KOPT-K1 (cell line): ENCODE measurements around the gene FSTL5.
"Not testable (repeated sequence)": the region's sequence is repeated elsewhere in the genome, so short reads cannot be mapped to it uniquely, and the experiment has no call there.

Experiments
- H3K27ac ChIP-seq: fragments of 200-600 bp; sonication (generic); 2 replicates; pipeline ENCODE4 v1.5.1; 2016; ENCODE audit warnings: antibody characterized with exemption, mild to moderate bottlenecking, low read depth, low read length; ENCODE audit not compliant: poor library complexity, severe bottlenecking
- H3K36me3 ChIP-seq: fragments of 200-600 bp; sonication (generic); 2 replicates; pipeline ENCODE4 v1.5.1; 2017; ENCODE audit warnings: antibody characterized with exemption, mild to moderate bottlenecking, low read length, moderate library complexity; ENCODE audit not compliant: insufficient read depth
- H3K9me3 ChIP-seq: fragments of 200-600 bp; sonication (generic); 2 replicates; pipeline ENCODE4 v1.5.1; 2017; ENCODE audit warnings: antibody characterized with exemption, low read length, mild to moderate bottlenecking; ENCODE audit not compliant: insufficient read depth, poor library complexity, severe bottlenecking

Gene FSTL5

DNA sequence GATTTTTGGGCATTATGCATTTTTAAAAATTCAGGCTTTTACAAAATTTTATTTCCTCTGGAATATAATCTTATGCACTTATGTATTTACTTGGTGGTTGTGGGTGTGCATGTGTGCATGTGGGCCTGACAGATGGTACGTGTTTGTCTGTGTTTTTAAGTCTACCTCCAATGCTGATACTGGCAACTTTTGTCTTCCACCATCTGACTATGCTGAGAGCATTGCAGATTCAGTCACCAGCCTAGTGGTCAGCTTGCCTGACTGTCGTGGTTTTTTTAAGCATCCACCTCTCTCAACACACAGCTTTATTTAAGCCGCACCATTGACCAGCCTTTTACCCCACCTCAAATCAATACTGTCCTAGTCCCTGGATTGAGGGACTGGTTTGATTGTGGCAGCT, 37.1 kb downstream of the FSTL5 start:
- no peak overlapping the region for H3K27ac ChIP-seq
- H3K36me3 ChIP-seq: no peaks in the 10 kb centered on the region
- no peaks in the 10 kb centered on the region for H3K9me3 ChIP-seq

DNA sequence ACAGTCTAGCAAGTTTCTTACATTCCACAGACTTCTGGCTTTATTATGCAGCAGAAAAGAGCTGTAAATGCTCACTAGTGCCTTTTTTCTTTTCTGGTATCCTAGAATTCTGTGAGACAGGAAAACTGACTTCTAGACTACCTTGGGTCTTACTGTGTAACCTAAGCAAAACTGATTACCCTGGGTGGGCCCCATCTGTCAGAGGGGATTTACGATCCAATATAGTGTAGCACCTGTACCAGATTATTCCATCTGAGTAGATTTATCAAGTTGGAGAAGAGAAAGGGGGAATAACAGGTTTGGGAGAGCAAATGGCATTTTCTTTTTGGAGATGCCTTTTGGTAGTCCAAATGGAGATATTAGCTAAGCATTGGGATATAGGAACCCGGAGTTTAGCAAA, 46.7 kb downstream of the FSTL5 start:
- H3K27ac ChIP-seq: no peak overlapping the region
- H3K9me3 ChIP-seq: no peaks in the 10 kb centered on the region
- no peaks in the 10 kb centered on the region for H3K36me3 ChIP-seq

DNA sequence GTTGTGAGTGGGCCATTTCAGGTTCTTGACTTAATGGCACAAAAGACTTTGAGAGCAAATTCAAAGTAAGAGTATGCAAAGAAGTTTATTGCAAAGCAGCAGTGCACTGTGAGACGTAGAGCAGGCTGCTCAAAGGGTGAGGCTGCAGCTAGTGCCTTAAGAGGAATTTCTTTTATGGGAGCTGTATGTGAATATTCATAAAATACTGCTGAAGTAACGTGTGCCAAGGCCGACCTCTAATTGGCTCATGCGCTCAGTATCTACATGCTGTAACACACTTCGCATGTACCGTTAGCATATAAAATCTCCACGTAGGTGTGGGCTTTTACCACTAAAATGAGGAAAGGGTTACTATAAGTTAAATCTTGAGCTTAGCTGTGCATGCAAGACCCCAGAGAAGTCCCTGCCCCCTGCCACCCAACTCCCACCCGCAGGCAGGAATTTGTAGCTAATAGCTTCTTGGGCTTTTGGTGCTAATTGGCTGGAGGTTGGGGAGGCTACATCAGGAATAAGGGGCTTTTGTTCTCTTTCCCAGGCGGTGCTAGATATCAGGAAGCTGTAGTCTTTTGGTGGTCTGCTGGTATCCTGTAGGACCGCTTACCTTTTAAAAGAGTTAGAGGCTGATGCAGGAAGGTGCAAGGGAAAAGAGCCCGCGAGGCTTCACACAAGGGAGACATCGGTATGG, 47.6 kb downstream of the FSTL5 start:
- Histone ChIP-seq H3K9me3 (no peaks in the 10 kb centered on the region), H3K27ac (no peak overlapping the region), H3K36me3 (no peaks in the 10 kb centered on the region)

DNA sequence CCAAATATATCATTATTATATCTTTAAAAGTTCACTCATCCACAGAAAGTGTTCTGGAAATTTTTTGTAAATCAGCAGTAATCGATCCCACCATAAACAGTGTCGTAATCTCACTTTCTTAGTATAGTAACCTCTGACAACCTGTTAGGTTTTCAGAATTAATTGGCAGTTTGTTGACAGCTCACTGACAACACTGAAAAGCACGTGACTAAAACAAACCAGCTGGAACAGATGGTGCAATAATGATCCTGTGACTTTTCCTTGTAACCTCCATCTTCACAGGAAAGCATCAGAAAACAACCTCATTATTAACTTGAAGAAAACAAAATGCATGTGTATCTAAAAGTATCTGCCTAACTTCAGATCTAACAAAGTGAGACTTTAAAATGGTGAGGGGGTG, 48.5 kb downstream of the FSTL5 start:
- Histone ChIP-seq H3K27ac (no peak overlapping the region), H3K9me3 (no peaks in the 10 kb centered on the region)

DNA sequence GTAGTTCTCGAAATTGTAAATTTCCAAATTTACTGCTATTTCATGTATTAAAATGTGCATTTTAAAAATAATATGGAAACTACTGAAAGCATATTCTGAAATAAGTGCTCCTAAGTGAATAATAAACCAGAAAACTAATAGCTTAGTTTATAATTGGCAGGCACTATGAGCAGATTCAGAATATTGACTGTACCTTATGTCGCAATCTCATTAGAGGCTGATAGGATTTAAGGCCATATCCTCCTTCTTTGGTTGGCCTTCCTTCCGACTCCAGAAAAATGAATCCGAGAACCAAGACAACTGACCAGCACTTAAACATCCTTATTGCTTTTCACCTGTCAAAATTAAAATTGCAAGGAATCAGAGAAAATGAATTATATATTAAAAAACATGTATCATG, 52.7 kb downstream of the FSTL5 start:
- Histone ChIP-seq H3K9me3 (no peaks in the 10 kb centered on the region), H3K27ac (no peak overlapping the region), H3K36me3 (no peaks in the 10 kb centered on the region)

More for the DNA sequence above, 48.5 kb downstream of the FSTL5 start:
- H3K36me3 ChIP-seq: no peaks in the 10 kb centered on the region

DNA sequence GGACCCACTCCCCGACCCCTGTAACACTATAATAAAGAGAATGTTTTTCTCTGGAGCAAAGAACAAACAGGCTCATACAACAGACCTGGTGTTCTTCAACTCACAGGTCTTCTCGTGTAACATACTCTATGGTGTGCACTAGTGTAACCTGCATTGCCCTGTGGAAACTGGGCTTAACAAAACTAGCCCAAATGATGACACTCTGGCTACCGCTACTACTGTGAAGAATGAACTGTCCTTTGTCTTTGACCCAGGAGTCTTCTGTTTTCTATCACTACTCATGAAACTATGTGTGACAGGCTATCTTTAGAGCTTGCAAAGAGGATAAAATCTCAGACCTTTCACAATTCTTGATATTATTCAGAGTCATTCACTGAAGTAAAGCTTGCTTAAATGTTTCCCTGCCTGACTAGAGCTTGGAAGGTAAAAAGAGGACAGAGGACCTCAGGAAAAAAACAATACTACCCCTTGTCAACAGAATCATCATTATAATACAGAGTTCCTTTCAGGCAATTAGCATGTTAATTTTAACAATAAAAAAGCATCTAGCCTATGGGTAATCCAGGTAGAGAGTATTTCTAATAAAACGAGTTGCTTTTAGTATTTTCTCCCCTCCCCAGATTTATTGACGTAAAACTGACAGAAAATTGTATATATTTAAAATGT, 59.2 kb downstream of the FSTL5 start:
- H3K27ac ChIP-seq: no peak overlapping the region
- H3K9me3 ChIP-seq: no peaks in the 10 kb centered on the region
- no peaks in the 10 kb centered on the region for H3K36me3 ChIP-seq

DNA sequence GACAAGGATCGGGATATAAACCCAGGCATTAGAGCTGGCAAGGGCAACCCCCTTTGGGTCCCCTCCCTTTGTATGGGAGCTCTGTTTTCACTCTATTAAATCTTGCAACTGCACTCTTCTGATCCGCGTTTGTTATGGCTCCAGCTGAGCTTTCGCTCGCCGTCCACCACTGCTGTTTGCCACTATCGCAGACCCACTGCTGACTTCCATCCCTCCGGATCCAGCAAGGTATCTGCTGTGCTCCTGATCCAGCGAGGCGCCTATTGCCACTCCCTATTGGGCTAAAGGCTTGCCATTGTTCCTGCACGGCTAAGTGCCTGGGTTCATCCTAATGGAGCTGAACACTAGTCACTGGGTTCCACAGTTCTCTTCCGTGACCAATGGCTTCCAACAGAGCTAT, 59.9 kb downstream of the FSTL5 start:
- H3K27ac ChIP-seq, H3K9me3 ChIP-seq, H3K36me3 ChIP-seq: not testable (repeated sequence)

DNA sequence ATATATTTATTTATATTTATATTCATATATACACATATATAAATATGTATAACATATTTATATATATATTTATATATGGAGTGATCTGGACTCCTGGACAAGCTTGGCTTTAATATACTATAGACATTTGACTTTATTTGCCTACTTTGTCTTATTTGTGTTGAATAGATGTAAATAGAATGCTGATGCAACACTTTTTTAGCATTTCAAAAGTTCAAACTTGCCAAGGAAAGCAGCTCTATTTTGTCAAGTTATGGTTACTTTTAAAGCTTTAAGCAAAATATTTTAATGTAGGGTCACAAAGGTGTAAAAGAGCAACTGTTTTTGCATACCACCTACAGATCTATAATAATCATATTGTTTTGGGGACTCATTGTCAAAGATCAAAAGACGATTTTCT, 61.1 kb downstream of the FSTL5 start:
- no peaks in the 10 kb centered on the region for H3K9me3 ChIP-seq
- H3K36me3 ChIP-seq: no peaks in the 10 kb centered on the region
- H3K27ac ChIP-seq: no peak overlapping the region

DNA sequence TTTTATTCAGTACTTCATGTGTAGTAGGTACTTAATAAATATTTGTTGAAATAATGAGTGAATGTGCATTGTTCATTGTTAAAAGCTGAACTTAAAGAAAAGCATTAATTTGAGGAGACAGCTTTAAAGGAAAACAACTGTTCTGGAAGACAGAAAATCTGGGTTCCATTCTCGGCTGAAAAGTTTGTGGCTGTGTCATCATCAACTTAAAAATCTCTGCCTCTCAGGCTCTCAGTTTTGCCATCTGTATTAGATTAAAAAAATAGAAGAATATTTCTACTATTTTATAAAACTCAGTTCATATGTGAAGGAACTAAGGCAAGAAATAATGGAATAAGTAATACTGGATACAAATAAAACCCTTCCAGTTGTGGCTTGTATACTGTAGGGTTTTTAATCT, 62.5 kb downstream of the FSTL5 start:
- H3K36me3 ChIP-seq: no peaks in the 10 kb centered on the region

DNA sequence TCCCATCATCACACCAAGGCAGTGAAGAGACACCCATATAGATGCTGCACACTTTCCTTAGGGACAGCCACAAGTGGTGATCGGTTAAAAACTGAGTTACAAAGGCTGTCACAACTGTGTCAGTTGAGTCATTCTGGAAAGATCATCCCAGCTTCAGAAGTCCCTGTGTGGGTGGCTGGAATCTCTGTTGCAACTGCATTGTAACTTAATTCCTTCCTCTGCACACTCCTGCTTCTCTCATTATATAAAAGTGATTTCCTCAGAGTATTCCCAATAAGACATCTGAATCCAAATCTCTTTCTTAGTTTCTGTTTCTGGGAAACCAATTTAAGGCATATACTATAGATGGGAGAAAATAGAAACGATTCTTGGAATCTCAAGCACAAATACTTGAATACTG, 88.1 kb downstream of the FSTL5 start:
- Histone ChIP-seq H3K27ac (no peak overlapping the region), H3K36me3 (no peaks in the 10 kb centered on the region), H3K9me3 (no peaks in the 10 kb centered on the region)

More for the DNA sequence above, 62.5 kb downstream of the FSTL5 start:
- Histone ChIP-seq H3K27ac (no peak overlapping the region), H3K9me3 (no peaks in the 10 kb centered on the region)

DNA sequence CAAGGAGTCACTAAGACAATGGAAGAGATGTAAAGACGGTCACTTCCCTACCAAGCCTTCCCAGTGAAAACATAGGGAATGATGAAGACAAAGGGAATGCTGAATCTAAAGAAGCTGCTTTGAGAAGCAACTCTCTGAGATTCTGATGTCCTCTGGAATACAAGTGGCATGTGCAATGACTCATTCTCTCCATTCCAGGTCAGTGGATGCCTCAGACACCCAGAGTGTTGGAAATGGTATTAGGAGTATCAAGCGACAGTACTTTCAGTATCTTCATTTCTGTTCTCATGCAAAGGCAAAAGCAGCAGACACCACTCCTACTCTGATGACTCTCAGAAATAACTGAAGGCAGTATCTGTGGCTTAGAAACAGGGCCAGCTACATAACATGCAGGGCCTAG, 102.6 kb downstream of the FSTL5 start:
- Histone ChIP-seq H3K36me3 (no peaks in the 10 kb centered on the region), H3K9me3 (no peaks in the 10 kb centered on the region), H3K27ac (no peak overlapping the region)

DNA sequence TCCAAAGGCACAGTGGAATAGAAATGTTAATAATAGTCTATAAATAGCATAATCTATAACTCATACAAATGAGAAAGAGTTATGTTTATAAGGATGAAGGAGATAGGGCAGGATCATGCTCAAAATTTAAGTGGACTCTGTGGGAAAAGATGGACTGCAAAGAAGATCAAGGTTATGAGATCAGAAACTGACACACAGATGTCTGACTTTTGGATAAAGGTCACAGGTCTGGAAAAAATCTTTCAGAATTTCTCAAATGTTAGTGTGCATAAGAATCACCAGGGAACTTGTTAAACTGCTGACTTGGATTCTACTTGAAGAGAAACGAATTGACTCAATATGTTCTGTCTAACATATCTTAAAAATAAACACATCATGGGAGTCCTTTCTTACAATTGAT, 104.1 kb downstream of the FSTL5 start:
- H3K9me3 ChIP-seq: no peaks in the 10 kb centered on the region
- no peak overlapping the region for H3K27ac ChIP-seq
- H3K36me3 ChIP-seq: no peaks in the 10 kb centered on the region

DNA sequence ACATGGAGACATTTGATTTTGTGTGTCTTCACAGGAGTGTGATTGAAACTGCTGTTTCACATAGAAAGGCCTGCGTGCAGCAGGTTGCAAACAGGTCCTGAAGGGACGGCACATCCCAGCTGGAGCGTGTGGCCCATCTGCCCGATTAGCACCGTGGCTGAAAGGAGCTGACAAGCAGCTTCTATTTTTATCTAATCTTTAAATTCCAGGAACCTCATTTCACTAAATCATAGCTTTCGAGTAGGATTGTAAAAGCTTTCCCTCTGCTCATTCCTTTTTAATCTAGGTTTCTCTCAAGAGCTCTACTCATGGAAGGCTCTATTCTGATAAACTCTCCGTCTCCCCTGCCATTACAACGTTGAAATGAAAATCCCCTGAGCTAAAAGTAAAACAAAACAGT, 106.8 kb downstream of the FSTL5 start:
- Histone ChIP-seq H3K9me3 (no peaks in the 10 kb centered on the region), H3K27ac (no peak overlapping the region), H3K36me3 (no peaks in the 10 kb centered on the region)

DNA sequence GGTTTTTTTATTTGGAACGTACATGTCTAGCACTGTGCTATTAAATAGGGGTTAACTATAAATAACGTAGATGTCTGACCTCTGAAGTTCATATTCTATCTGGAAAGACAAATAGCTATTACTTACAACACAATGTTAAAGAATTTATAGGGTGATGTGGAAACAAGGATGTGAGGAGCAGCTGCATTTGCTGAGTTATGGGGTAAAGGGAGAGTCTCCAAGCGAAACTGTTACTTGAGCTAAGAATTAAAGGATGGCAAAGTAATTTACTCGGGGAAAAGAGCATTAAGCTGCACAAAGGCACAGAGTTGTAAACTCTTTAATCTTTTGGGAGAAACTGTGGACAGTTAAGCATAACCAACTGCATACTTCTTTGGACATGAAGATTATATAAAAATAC, 117.7 kb downstream of the FSTL5 start:
- H3K36me3 ChIP-seq: no peaks in the 10 kb centered on the region
- H3K27ac ChIP-seq: no peak overlapping the region
- no peaks in the 10 kb centered on the region for H3K9me3 ChIP-seq

DNA sequence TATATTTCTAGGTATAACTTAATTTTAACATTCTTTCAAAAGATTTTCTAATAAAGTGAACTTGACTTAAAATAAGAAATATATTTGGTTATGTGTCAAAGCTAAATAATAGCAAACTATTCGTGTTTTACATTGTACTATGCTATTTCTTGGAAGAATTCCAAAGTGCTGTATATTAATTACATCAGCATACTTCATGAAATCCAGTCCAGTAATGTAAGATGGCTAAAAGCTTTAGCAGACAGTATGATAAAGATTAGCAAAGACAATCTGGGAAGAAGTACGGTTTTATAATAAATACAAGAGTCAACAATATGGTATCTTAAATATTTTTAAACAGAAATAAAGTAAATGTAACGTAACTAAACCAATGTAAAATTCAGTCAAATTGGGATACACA, 125.7 kb downstream of the FSTL5 start:
- H3K27ac ChIP-seq: no peak overlapping the region
- H3K36me3 ChIP-seq: no peaks in the 10 kb centered on the region
- no peaks in the 10 kb centered on the region for H3K9me3 ChIP-seq

DNA sequence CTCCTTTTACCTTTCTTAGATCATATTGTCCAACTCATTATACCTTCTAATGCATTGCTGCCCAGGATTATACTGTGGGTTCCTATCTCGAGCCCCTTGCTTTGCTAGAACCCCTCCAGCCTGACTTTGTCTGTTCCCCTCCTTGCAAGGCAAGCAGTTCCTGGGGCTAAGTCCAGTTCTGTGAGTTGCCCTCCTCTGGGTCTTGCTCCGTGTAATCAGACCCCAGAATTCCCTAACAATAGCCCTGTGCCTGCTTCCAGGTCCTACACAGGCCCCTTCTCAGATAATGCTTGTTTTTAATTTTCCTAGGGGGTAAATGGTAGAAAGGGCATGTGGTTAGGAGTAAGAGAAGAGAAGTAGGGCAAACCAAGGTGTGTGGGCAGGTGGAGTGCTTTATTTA, 145.9 kb downstream of the FSTL5 start:
- no peaks in the 10 kb centered on the region for H3K36me3 ChIP-seq
- no peaks in the 10 kb centered on the region for H3K9me3 ChIP-seq
- no peak overlapping the region for H3K27ac ChIP-seq
